GM12891 (cell line): ENCODE measurements around the gene NINJ2.

Source experiments
- DNase-seq: peaks from one replicate; pipeline ENCODE4 v3.0.0; 2011; ENCODE audit warnings: low spot score; ENCODE audit not compliant: insufficient read length
- FAIRE-seq: peaks from 2 replicates; lab custom pipeline; 2011; peaks lifted over from hg19 to GRCh38; lab: Jason Lieb, UNC
- PAX5 ChIP-seq: IDR thresholded peaks from 2 replicates; pipeline ENCODE4 v1.6.1; 2011; ENCODE audit warnings: low read length, moderate library complexity, mild to moderate bottlenecking; ENCODE audit not compliant: insufficient read depth, severe bottlenecking
- POLR2A ChIP-seq: IDR thresholded peaks from 2 replicates; pipeline ENCODE4 v1.6.1; 2011; ENCODE audit warnings: low read depth, low read length, control low read depth
- POLR2AphosphoS5 ChIP-seq: IDR thresholded peaks from 2 replicates; pipeline ENCODE4 v1.6.1; 2011; ENCODE audit warnings: low read depth, low read length, control low read depth
- POU2F2 ChIP-seq: IDR thresholded peaks from 2 replicates; pipeline ENCODE4 v1.6.1; 2011; ENCODE audit warnings: low read depth, mild to moderate bottlenecking, control low read depth, low read length, moderate library complexity
- SPI1 ChIP-seq: IDR thresholded peaks from 2 replicates; pipeline ENCODE4 v1.6.1; 2011; ENCODE audit warnings: low read depth, low read length, control low read depth
- TAF1 ChIP-seq: IDR thresholded peaks from 2 replicates; pipeline ENCODE4 v1.6.1; 2011; ENCODE audit warnings: low read depth, low read length, control low read depth

NINJ2 gene

DNA sequence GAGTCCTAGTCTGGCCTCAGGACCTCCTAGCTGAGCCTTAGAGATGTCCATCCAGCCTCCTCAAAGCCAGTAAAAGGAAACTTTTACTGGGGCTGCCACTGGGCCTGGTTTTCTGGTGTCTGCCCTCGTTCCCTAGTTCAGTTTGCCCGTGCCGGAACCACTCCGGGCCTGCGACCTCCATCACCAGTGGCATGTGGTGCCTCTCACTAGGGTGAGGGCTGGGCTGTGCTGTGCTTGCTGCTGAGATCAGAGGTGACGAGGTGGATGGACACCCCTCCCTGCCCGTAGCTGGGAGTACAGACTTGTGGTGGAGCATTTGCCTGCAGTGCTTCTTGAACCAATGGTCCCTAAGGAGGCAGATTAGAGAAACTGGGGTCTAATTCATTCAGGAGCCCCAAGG, 127.8 kb downstream of the NINJ2 start:
- DNase-seq (no peak), FAIRE-seq (no peak)
- no peak for TF ChIP-seq POLR2AphosphoS5
- TF ChIP-seq TAF1, result no peak
- no peak for TF ChIP-seq POU2F2
- no peak for TF ChIP-seq SPI1
- TF ChIP-seq PAX5, result no peak
- no peak for TF ChIP-seq POLR2A

DNA sequence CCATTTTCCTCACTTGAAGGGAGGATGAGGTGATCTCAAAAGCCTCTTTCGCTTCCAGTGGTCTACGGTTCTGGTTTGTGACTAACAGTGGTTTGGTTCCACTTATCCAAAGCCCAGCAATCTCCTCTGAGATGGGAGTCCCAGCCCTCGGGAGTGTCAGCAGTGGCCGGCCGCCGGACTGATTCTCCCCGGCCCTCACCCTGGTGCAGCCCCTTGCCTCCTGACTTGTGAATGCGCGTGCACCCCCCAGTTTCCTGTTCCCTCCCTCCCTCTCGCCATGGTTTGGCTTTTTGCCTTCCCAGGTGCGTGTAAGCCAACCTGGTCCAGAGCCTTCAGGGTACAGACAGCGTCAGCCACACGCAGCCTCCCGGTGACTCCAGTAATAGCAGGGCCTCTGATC, 129.0 kb downstream of the NINJ2 start:
- no peak for TF ChIP-seq POU2F2
- no peak for TF ChIP-seq TAF1
- TF ChIP-seq POLR2A, result no peak
- no peak for FAIRE-seq
- DNase-seq, result no peak

DNA sequence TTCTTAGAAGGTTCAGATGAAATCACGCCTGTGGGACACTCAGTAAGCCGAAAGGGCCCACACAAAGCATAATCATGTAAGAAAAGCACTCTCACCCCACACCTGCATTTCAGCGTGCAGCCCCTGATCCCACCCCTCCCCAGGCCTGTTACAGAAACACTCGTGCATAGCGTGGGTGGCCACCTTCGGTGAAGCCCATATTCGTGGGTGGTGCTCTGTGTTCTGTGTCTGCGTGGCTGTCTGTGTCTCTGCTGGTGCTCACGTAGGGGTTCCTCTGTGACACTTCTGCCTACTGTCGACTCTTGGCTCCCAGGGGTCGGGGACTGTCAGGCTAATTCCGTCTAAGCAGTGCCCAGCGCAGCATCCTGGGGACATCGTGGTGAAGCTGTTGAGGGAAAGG, 129.5 kb downstream of the NINJ2 start:
- FAIRE-seq (no peak), DNase-seq (no peak)
- TF ChIP-seq POU2F2 (no peak), TAF1 (no peak), PAX5 (no peak), POLR2AphosphoS5 (no peak), SPI1 (no peak), POLR2A (no peak)

DNA sequence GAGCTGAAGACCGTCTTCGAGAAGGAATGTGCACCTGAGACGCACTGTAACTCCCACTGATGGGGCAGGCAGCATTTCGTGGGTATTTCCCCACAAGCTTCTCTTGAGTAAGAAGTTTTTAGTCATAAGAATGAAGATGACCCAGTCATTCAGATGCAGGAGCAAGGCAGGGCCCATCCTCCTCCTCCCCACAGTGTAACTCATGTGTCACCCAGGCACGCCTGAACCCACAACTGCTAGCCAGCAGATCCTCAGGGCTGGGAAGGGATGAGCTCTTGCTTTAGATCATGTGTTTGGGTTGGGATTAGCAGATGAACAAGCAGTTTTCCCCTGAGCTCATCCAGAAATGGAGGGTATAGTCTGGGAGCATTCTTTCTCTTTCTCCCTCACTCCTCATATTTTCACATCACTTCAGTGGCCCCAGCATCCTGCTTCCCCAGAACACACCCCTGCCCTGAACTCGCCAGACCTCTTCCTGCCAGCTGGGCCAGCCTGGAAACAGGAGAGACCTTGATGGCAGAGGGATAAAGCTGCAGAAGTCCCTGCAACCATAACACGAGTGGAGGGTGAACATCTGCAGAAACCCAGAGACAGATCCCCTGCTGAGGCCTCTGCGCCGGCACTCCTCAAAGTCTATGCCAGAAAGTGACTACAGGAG, 130.2 kb downstream of the NINJ2 start:
- TF ChIP-seq TAF1 (no peak), POLR2A (no peak)
- DNase-seq (no peak), FAIRE-seq (no peak)

DNA sequence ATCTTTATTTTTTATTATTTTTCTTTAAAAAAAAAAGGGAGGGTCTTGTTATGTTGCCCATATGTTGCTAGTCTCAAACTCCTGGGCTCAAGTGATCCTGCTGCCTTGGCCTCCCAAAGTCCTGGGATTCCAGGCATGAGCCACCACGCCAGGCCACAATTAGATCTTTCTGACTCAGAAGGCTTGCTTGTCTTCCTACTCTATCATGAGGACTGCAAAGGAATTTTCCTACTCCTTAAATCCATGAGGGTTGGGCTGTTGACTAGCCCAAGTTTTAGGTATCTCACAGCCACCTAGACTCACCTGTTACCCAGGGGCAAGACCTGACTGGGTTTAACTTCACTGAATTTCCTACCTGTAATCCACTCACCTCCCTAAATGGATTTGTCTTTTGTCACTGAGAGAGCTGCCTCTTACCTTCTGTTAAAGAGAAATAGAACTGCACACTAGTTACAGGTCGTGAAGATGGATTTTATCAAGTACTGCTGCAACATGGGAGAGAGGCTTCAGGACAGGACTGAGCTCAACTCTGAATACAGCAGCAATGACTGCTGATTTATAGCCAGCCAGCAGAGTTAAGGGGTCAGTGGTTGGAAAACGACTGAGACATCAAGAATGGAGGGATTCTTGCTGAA, 131.2 kb downstream of the NINJ2 start:
- DNase-seq (no peak), FAIRE-seq (no peak)

DNA sequence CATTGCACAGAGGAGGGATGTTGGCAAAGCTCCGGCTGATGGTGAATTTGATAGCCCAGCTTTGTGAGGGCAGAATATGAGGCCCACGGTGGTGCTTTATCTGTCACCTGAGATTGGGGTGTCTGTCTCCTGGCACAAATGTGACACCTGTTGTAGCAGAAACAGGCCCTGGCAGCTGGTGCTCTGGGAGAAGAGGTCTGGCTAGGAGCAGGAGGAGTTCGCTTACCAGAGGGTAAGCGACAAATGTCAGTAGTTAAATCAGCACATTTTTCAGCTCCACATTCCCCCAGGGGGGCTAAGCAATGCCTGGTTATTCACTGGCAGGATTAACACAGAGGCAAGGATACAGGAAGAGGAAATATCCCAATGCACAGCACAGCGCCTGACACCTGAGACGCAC, 132.4 kb downstream of the NINJ2 start:
- no peak for DNase-seq
- no peak for TF ChIP-seq POLR2AphosphoS5
- no peak for FAIRE-seq

More for the DNA sequence above, 131.2 kb downstream of the NINJ2 start:
- TF ChIP-seq PAX5, result no peak
- no peak for TF ChIP-seq POU2F2
- no peak for TF ChIP-seq POLR2AphosphoS5
- TF ChIP-seq POLR2A, result no peak

DNA sequence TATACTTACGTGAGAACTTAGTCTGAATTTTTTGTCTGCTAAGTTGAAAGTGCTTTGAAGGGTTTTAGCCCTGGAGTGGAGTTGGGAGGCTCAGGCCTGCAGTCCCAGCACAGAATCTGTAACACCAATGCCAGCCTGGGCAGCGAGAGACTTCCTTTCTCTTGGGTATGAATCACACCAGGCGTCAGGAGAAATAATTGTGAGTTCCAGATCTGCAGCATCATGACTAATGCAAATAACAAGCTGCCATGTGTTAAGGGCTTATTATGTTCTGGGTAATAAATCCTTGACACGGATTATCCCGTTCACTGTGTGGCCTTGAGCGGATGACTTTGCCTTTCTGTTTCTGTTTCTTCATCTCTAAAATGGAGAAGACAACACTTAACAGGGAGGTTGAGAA, 132.9 kb downstream of the NINJ2 start:
- DNase-seq, result no peak
- TF ChIP-seq TAF1 (no peak), POLR2A (no peak), SPI1 (no peak), PAX5 (no peak), POLR2AphosphoS5 (no peak), POU2F2 (no peak)
- FAIRE-seq, result no peak

DNA sequence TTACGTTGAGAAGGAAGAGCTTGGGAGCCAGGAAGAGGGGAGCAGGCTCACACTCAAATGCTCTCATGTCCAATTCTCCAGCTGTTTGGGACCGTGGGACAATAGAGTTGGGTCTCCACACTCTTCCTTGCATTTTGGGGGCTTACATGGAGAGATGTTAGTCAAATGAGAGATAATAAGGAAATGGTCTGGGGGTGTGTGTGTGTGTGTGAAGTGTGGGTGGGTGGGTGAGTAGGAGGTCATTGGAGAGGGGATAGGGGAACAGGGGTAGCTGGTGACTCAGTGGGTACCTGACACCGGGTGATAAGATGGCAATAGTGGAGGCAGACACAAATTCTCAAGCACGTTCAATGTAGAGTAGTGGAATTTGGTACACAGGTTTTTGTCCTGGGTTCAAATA, 135.5 kb downstream of the NINJ2 start:
- TF ChIP-seq POU2F2 (no peak), PAX5 (no peak)
- FAIRE-seq, result no peak

DNA sequence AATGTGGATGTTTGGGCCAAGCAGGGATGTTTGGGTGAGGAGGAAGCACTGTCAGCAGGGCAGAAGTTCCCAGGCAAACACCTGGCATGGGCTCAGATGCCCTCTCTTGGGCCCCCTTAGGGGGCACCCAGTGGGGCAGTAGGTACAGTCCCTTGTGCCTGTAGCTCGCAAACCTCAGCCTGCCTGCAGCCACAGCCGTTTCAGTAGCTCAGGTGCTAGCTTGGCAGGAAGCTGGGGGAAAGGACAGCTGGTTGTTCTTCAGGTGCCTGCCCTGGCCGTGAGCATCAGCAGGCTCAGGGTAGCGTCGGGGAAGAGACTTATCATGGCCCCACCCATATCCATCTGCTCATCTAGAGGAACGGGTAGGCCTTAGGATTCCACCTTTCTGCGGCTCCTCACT, 136.0 kb downstream of the NINJ2 start:
- FAIRE-seq, result no peak
- DNase-seq, result no peak
- TF ChIP-seq SPI1 (no peak), POU2F2 (no peak), TAF1 (no peak), POLR2A (no peak), POLR2AphosphoS5 (no peak), PAX5 (no peak)

More for the DNA sequence above, 135.5 kb downstream of the NINJ2 start:
- no peak for DNase-seq

DNA sequence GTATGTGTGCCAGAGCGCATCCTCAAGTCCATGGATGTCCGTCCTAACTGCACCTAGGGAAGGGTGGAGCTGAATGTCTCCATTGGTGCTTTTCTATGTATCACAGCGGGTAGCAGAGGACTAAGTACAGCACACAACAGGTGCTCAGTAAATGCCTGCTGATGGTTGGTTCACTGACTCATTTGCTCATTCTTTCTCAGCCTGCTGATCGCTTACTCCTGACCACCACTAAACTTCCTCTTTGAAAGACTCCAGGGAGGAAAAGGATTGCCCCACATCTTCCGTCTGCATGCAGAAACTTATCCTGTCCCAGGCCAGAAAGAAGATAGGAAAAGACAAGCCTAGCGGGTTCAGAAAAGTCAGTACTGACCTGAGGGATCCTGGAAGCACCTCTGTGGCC, 137.2 kb downstream of the NINJ2 start:
- DNase-seq, result no peak
- no peak for TF ChIP-seq SPI1
- no peak for TF ChIP-seq POLR2AphosphoS5
- TF ChIP-seq PAX5, result no peak
- TF ChIP-seq POU2F2, result no peak
- no peak for TF ChIP-seq POLR2A
- no peak for TF ChIP-seq TAF1
- FAIRE-seq, result no peak
